ENCODE results near the gene SLC25A51.
"Not testable (repeated sequence)": the region's sequence is repeated elsewhere in the genome, so short reads cannot be mapped to it uniquely, and the experiment has no call there.

The SLC25A51 gene

DNA sequence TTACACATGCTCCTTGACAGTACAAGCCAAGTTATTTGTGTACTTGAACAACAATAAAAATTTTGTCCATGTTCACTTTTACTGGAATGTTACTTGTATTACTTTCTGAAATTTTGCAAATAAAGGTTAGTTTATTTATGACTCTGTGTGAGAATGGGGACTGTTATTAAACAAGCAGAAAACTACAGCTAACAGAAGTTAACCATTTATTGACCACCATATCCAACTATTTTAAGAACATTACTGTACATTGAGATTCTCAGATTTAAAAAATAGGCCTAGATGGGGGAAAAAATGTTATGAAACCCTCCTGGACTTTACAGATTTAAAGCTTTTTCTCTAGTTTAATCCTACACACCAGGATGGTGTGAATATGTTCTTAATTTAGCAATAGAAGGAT lies 1.8 kb downstream of the SLC25A51 start:
- no peak for DNase-seq

DNA sequence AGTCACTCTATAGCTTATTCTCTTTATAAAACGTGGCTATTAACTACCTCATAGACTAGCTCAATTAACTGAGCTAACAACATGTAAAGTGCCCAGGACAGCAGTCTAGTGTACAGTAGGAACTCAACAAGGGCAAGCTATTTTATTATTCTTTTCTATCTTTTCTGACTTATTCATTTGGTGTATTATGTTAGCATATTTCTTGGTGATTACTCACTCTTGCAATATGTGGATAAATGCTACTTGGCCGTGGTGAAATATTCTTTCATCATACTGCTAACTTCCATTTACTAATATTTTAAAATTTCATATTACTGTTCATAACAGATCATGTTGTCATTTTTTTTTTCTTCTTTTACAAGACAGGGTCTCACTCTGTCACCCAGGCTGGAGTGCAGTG lies 4.9 kb downstream of the SLC25A51 start:
- DNase-seq: no peak

DNA sequence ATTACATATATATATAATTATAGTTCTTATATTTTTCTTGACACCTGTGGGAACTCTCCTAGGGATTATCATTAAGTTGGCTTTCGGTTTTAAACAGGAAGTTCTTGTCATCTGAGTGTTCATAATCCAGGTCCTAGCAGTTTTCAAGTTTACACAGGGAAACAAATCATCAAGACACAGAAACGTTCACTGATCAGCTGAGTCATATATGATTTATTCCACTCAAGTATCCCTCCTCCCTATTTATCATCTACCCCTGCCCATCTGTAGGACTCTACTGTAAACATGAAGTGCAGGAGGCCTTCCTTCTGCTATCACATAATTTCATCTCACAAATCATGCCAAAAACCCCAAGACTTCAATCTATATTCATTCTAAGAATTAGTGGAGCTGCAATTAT lies 6.3 kb downstream of the SLC25A51 start:
- no peak for DNase-seq

DNA sequence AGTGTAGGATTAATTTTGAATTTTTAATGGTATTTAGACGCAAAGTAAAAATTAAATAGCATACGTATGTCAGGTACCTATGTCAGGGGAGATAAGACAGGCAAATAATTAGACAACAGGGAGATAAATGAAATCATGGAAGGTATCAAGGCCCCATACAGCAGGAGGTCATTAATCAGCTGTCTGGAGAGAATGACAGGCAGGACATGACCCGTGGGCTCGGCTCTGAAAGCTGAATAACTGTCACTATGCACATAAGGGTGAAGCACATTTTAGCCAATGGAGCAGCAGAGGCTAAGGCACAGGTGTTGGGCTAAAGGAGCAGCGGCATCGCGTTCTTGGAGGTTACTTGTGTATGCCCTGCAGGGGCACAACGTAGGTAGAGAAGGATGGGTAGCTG lies 11.9 kb downstream of the SLC25A51 start:
- no peak for DNase-seq

DNA sequence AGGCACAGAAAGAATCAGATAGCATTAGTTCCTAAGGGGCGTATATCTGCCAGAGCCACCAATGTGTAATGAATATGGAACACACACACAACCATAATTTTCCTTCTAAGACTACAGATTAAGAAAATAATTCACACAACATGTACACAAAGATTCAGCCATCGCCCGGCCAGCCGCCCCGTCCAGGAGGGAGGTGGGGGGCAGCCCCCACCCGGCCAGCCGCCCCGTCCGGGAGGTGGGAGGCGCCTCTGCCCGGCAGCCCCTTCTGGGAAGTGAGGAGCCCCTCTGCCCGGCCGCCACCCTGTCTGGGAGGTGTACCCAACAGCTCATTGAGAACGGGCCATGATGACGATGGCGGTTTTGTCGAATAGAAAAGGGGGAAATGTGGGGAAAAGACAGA lies 12.9 kb downstream of the SLC25A51 start:
- DNase-seq: not testable (repeated sequence)

DNA sequence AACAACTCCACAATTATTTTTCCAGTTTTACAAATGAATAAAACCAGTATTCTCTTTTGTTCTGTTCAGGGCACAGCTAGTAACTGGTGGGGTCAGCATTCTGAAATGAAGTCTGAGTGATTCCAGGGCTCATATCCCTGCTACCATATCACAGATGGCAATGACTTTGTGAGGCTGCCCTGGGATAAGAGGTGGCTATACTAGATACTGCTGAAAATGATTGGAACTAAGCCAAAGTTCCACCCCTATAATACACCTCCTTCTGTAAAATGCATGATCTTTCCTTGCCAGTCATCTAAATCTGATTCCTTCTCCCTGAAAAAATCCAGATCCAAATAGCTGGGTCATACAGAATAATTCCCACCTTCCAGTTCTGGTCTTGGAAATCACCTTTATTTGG lies 14.4 kb downstream of the SLC25A51 start:
- DNase-seq: no peak

DNA sequence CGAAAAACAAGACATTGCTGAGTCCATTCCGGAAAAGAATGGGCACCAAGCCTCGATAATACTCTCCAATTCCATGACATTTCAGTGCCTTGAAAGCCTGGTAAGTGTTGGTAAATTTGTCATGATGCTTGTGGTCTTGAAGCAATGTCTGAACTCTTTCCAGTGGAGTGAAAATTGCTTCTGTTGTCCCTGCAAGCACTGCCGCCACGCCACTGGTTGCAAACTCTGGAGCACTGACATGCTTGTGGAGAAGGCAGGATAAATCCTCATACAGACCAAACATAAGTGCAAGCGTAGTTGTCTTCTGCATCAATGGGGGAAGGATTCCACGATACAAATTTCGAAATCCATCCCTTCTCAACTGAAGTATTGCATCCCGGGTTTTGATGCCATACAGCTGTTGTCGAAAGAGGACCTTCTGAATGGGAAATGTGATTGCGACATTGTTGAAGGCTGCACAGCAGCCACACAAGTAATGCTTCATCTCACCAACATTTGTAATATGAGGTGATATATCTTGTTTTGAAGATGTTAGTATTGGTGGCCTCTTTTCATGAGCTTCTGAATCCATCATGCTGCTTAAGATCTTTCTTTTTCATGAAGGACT lies 15.8 kb downstream of the SLC25A51 start:
- DNase-seq: not testable (repeated sequence)

DNA sequence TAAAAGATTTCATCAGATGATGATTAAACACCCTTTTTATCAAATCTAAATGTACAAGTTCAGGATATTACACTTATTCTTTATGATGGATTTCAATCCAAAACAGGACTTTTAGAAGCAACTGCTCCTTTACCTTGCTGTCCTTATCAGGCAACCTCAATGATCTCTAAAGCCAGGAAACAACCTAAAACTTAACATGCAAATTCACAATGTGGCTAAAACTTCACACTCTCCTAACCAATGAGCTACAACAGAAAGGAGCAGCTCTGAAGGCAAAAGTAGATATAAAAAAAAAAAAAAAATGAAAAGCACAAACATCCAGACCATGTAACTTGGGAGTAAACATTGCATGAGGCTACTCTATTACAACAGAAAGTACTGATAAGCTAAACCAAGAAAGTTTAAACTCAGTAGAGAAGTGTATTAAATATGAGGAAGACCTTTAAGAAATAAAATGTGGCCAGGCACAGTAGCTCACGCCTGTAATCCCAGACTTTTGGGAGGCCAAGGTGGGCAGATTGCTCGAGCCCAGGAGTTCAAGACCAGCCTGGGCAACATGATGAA lies 22.9 kb downstream of the SLC25A51 start:
- DNase-seq: no peak

DNA sequence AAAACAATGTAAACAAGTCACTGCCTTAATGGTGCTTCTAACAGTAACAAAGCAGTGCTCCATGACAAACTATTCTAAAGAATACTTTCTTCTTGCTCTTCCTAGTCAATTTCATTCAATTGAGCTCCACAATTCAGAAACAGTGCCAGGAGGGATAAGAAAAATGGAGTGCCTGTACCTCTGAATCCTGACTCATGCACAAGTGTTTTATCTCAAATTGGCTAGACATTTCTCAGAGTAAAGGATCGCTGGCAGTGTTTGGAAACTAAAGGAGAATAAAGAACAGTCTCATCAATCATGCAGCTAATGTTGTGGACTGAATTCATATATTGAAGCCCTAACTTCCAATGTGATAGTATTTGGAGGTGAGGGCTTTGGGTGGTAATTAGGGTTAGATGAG lies 27.6 kb downstream of the SLC25A51 start:
- DNase-seq: no peak

DNA sequence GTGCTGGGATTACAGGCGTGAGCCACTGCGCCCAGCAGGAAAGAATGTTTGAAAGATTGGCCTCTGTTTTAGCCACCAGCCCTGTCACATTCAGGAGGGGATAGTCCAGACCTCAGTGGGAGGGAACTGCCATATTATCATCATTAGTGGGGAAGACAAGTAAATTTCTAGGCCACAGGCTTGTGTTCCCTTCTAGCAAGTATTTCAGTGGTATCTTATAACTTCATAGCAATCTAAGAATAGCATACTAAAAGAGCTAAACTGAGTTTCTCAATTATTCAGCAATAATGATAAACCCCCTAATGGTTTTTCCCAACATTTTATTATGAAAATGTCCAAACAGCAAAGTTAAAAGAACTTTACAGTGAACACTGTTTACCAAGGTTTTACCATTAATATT lies 30.0 kb downstream of the SLC25A51 start:
- no peak for DNase-seq

DNA sequence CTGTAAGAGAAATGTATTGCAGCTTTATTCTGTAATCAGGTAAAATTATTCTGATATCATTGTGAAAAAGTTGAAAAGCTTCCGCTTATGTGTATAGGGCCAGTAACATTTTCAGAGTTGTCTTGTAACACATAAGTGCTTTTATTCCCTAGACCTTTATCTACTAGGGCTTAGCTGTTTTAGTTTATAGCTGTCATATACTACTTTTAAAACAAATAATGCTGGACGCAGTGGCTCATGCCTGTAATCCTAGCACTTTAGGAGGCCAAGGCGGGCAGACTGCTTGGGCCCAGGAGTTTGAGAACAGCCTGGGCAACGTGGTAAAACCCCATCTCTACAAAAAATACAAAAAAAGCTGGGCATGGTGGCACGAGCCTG lies 33.1 kb downstream of the SLC25A51 start:
- DNase-seq: no peak

DNA sequence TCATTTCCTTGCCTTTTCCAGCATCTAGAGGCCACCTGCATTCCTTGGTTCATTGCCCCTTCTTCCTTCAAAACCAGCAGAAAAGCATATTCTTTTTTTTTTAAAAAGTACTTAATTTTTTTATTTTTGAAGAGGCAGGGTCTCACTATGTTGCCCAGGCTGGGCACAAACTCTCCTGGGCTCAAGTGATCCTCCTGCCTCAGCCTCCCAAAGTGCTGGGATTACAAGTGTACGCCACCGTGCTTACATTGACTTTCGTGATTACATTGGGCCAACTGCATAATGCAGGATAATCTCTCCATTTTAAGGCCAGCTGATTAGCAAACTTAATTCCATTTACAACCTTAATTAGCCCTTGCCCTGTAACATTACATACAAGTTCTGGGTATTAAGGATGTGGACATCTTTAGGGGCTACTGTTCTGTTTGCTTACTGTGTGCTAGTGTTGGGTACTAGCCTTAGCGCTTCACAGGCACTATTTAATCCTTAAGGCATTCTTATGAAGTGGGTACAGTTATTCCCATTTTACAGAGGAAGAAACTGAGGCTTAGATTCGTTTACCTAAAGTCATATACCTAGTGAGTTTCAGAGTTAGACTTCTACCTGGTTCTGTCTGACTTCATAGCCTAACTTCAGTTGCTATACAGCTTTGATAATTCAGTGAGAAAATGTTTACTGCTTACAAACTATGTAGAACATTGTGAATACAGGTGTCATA lies 33.7 kb downstream of the SLC25A51 start:
- no peak for DNase-seq

DNA sequence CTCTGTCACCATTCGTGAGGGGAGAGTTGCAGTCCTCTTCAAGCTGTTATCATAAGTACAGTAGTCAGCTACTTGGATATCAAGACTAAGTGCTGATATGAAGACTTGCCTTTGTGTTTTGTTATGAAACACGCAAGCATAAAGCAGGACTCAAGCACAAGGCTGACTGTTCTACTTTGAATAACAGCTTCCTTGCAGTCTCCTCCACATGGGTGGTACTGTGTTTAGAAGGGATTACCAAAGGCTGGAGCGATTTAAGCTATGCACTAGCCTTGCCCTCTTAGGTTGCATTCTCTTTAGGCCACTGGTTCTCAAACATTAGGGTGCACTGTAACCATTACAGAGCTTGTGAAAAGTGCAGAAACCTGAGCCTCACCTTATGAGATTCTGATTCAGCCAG lies 41.4 kb downstream of the SLC25A51 start:
- no peak for DNase-seq

DNA sequence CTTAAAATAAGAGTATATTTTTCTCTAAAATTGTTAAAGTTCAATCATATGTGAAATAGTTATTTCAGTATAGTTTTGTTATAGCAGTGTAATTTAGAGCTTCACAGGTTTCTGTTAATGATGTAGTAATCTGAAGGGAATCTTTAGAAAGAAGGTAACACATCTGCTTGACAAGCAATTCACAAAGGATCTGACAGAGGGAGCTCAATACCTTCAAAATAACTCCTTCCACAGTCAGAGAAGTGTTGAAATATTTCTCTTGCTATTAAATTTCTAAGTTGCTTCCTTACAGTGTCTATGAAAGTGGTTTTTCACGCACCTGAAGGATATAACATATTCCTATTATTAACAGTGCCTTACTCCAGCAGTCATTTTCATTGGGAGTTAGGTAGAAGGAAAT lies 44.9 kb downstream of the SLC25A51 start:
- no peak for DNase-seq

DNA sequence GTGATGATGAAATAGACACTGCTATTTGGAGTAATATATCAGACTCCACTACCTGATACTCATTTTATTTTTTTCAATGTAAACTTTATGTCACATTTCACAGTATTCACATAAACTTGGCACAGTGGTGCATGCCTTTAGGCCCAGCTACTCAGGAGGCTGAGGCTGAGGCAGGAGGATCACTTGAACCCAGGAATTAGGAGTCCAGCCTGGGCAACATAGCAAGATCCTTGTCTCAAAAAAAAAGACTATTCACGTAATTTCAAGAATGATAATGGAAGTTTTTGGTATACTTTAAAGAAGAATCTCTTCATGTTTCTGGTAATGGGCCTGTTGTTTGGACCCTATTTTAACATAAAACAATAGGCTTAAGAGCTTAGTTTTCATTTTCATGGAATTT lies 47.4 kb downstream of the SLC25A51 start:
- DNase-seq: no peak

DNA sequence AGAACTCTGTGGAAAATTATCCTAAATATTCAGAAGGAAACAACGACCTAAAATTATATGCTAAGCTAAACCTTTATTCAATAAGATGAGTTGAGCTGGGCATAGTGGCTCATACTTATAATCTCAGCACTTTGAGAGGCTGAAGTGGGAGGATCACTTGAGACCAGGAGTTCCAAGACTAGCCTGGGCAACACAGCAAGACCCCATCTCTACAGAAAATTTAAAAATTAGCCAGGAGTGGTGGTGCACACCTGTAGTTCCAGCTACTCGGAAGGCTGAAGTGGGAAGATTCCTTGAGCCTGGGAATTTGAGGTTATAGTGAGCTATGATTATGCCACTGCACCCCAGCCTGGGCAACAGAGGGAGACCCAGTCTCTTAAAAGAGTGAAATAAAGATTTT lies 51.7 kb downstream of the SLC25A51 start:
- no peak for DNase-seq

DNA sequence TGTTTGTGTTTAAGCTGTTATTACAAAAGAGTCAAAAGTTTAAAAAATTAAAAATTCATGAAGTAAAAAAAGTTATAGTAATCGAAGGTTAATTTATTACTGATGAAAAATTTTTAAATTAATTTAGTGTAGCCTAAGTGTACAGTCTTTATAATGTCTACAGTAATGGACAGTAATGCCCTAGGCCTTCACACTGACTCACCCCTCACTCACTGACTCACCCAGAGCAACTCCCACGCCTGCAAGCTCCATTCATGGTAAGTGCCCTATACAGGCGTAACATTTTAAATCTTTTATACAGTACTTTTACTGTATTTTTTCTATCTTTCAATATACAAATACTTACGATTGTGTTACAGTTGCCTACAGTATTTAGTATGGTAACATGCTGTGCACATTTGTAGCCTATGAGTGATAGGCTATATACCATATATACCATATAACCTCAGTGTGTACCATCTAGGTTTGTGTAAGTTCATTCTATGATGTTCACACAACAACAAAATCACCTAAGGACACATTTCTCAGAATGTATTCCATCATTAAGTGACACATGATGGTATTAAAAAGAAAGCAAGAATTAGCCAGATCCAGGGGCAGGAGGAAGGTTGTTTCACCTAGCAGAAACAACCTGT lies 63.2 kb downstream of the SLC25A51 start:
- DNase-seq: no peak

DNA sequence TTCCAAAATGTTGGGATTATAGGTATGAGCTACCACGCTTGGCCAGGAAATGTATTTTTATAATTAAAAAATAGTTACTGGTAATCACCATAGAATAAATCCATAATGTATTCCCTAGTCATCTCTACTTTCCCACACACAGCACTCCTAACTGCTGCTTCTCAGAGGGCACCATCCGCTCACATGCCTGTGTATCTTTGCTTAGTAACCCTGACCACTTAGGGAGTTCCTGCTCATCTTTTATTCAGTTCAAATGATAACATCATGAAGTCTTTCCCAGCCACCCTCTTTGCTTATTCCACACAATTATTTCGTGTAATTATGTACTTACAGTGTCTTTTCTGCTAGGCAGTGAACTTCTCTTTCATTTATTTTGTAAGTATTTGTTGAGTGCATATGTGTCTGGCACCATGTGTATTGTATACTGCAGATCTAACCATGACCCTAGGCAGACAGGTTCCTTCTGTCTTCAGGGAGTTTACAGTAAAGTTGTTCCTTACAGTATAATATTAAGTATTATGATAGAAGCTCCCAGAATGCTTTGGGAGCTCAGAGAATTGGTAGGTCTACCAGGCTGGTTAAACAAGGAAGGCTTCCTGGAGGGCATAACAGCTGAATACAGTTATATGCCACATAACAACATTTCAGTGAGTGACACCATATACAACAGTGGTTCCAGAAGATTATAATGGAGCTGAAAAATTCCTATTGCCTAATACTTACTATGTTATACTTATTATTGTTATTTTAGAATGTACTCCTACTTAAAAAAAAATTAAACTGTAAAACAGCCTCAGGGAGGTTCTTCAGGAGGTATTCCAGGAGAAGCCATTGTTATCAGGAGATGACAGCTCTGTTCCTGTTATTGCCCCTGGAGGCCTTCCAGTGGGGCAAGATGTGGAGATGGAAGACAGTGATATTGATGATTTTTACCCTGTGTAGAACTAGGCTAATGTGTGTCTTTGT lies 64.1 kb downstream of the SLC25A51 start:
- no peak for DNase-seq

All from activated CD8-positive, alpha-beta memory T cell treated with anti-CD3 and anti-CD28 coated beads, Interleukin-2, amount 50 U/mL, for 48 hours (primary cell).